Measurements from ENCODE around the gene OR2AT4.
"Not testable (repeated sequence)": the region's sequence is repeated elsewhere in the genome, so short reads cannot be mapped to it uniquely, and the experiment has no call there.

The OR2AT4 gene

GRCh38 chr11:75096456-75097172, at the start of gene OR2AT4:
TSS of gene OR2AT4 (minus strand) at chr11:75096876.
- no peak for DNase-seq

GRCh38 chr11:75145972-75146519, 49.4 kb upstream of the OR2AT4 start:
- no peak for DNase-seq

- no peak for DNase-seq
Measured at GRCh38 chr11:75145196-75145971, 48.7 kb upstream of the OR2AT4 start.

- no peak for DNase-seq
Measured at GRCh38 chr11:75144716-75145014, 48.0 kb upstream of the OR2AT4 start.

GRCh38 chr11:75143420-75143731, 46.7 kb upstream of the OR2AT4 start:
- no peak for DNase-seq

- peak; percentile 62 for DNase-seq
Measured at GRCh38 chr11:75142714-75143419, 46.2 kb upstream of the OR2AT4 start.

GRCh38 chr11:75141166-75141565, 44.5 kb upstream of the OR2AT4 start:
- no peak for DNase-seq

- DNase-seq, result no peak
Measured at GRCh38 chr11:75140269-75141138, 43.8 kb upstream of the OR2AT4 start.

GRCh38 chr11:75135651-75136050, 39.0 kb upstream of the OR2AT4 start:
- no peak for DNase-seq

GRCh38 chr11:75135021-75135650, 38.5 kb upstream of the OR2AT4 start:
- DNase-seq, result no peak

- DNase-seq, result no peak
Measured at GRCh38 chr11:75133976-75134375, 37.3 kb upstream of the OR2AT4 start.

GRCh38 chr11:75132080-75132479, 35.4 kb upstream of the OR2AT4 start:
- no peak for DNase-seq

GRCh38 chr11:75126564-75126963, 29.9 kb upstream of the OR2AT4 start:
- no peak for DNase-seq

- DNase-seq, result no peak
Measured at GRCh38 chr11:75118577-75118976, 21.9 kb upstream of the OR2AT4 start.

GRCh38 chr11:75114465-75114864, 17.8 kb upstream of the OR2AT4 start:
- no peak for DNase-seq

- DNase-seq, result no peak
Measured at GRCh38 chr11:75113030-75113429, 16.4 kb upstream of the OR2AT4 start.

GRCh38 chr11:75112200-75112599, 15.5 kb upstream of the OR2AT4 start:
- DNase-seq, result no peak

GRCh38 chr11:75107187-75107586, 10.5 kb upstream of the OR2AT4 start:
- DNase-seq, result no peak

GRCh38 chr11:75105967-75106681, 9.4 kb upstream of the OR2AT4 start:
- not testable (repeated sequence) for DNase-seq

GRCh38 chr11:75105462-75105925, 8.8 kb upstream of the OR2AT4 start:
- DNase-seq, result no peak

GRCh38 chr11:75103380-75104026, 6.8 kb upstream of the OR2AT4 start:
- no peak for DNase-seq
